Measurements from ENCODE around the gene PRDM4. TPM values are rescaled to one million over a fixed set of nuclear protein-coding genes. Genes with fewer than 3 reads are reported as not detected.
"Not testable (repeated sequence)": the region's sequence is repeated elsewhere in the genome, so short reads cannot be mapped to it uniquely, and the experiment has no call there.

Gene PRDM4
- total and polyA plus RNA-seq, 2 donors (not counting 3 experiments of a cell fraction or from before 2014, with no cell fraction given), result 25.6 to 36.8 TPM

DNA sequence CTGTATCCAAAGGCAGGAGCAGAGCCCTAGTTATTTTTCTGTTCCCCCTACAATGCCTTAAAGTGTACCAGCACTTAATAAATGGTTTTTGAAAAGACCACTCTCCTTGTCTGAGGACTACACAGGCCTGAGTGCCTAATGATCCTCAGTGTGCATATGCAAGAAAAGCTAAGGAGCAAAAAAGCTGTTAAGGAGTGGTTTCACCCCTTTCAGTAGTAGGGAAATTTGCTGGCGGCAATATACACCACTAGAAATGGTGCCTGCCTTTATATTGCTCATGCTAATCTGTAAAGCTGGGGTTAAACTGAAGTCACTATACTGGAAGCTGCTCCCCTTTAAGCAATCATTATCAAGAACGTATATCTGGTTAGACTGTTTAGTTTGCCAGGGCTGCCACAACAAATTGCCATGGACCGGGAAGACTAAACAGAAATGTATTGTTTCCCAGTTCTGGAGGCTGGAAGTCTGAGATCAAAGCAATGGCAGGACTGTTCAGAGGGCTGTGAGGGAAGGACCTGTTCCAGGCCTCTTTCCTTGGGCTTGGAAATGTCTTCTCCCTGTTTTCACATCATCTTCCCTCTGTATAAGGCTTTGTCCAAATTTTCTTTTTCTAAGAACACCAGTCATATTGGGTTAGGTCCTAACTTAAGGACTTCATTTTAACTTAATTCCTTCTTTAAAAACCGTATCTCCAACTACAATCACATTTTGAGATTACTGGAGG lies 30.2 kb downstream of the PRDM4 start:
- dilution Hi-C loops (cut with MboI; ENCODE audit: extremely low pct_ligation_motif_present, low sequenced_read_pairs) (no loop called here), intact Hi-C loops (cut with micrococcal nuclease) (no loop called here)
- Histone ChIP-seq H3K36me3 (ENCODE audit: control insufficient read depth in 2 of 2, extremely low read depth in 1 of 2, insufficient read depth in 2 of 2, low read length in 2 of 2) (peaks cover 8 to 11% of the 10 kb centered on the region in 2 experiments), H3K27ac (ENCODE audit: insufficient read depth, low read depth, low read length) (no peak overlapping the region), H4K20me1 (replicated peaks; ENCODE audit: control insufficient read depth, extremely low read depth, insufficient read depth, low read length) (no peaks in the 10 kb centered on the region), H3K9me3 (replicated peaks; ENCODE audit: control insufficient read depth, insufficient read depth, low read length) (no peaks in the 10 kb centered on the region), H3K9me1 (replicated peaks; ENCODE audit: control insufficient read depth, extremely low read depth, insufficient read depth, low read length) (no peaks in the 10 kb centered on the region), H3K9ac (replicated peaks; ENCODE audit: extremely low read depth, insufficient read depth, low read length) (no peak overlapping the region), H3K4me1 (ENCODE audit: control insufficient read depth, extremely low read depth, insufficient read depth, low read length) (peaks cover 9% of the 10 kb centered on the region), H3K4me3 (replicated peaks in 1 of 3; ENCODE audit: insufficient read depth in 1 of 3, low read depth in 1 of 3, low read length in 3 of 3) (no peak overlapping the region), H3K4me2 (ENCODE audit: insufficient read depth, low read length) (no peak overlapping the region), H2AFZ (ENCODE audit: low read depth, low read length) (no peak overlapping the region), H3K79me2 (ENCODE audit: control insufficient read depth, insufficient read depth, low read length) (no peaks in the 10 kb centered on the region), H3K27me3 (ENCODE audit: control insufficient read depth in 2 of 2, insufficient read depth in 2 of 2, low read length in 2 of 2) (no peaks in the 10 kb centered on the region)
- ChIA-PET POLR2A (no interaction called here), CTCF (no interaction called here)
- no TSS peak for BruUV-seq (replicated peaks)
- no peak for DNase-seq (ENCODE audit: low read depth, low spot score)
- FAIRE-seq, result no peak
- no peak for TF ChIP-seq GATA2 (IDR thresholded peaks at IDR 0.05; ENCODE audit: insufficient read depth, insufficient read length, low read depth, low read length)
- TF ChIP-seq, protein P1, sequence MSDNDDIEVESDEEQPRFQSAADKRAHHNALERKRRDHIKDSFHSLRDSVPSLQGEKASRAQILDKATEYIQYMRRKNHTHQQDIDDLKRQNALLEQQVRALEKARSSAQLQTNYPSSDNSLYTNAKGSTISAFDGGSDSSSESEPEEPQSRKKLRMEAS (IDR thresholded peaks at IDR 0.05; ENCODE audit: insufficient read depth, insufficient read length), result no peak
- TF ChIP-seq, protein P2, sequence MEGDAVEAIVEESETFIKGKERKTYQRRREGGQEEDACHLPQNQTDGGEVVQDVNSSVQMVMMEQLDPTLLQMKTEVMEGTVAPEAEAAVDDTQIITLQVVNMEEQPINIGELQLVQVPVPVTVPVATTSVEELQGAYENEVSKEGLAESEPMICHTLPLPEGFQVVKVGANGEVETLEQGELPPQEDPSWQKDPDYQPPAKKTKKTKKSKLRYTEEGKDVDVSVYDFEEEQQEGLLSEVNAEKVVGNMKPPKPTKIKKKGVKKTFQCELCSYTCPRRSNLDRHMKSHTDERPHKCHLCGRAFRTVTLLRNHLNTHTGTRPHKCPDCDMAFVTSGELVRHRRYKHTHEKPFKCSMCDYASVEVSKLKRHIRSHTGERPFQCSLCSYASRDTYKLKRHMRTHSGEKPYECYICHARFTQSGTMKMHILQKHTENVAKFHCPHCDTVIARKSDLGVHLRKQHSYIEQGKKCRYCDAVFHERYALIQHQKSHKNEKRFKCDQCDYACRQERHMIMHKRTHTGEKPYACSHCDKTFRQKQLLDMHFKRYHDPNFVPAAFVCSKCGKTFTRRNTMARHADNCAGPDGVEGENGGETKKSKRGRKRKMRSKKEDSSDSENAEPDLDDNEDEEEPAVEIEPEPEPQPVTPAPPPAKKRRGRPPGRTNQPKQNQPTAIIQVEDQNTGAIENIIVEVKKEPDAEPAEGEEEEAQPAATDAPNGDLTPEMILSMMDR (IDR thresholded peaks at IDR 0.05; ENCODE audit: extremely low read depth in 1 of 2, insufficient read depth in 1 of 2, low read depth in 1 of 2, low read length in 2 of 2), result no peak

DNA sequence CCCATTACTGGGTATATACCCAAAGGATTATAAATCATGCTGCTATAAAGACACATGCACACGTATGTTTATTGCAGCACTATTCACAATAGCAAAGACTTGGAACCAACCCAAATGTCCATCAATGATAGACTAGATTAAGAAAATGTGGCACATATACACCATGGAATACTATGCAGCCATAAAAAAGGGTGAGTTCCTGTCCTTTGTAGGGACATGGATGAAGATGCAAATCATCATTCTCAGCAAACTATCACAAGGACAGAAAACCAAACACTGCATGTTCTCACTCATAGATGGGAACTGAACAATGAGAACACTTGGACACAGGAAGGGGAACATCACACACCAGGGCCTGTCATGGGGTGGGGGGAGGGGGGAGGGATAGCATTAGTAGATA lies 33.2 kb downstream of the PRDM4 start:
- H2AFZ ChIP-seq (ENCODE audit: low read depth, low read length); H3K79me2 ChIP-seq (ENCODE audit: control insufficient read depth, insufficient read depth, low read length); H3K4me3 ChIP-seq (replicated peaks in 1 of 3; ENCODE audit: insufficient read depth in 1 of 3, low read depth in 1 of 3, low read length in 3 of 3); POLR2A ChIA-PET; intact Hi-C loops (cut with micrococcal nuclease); DNase-seq (ENCODE audit: low read depth, low spot score); H4K20me1 ChIP-seq (replicated peaks; ENCODE audit: control insufficient read depth, extremely low read depth, insufficient read depth, low read length); FAIRE-seq; H3K4me1 ChIP-seq (ENCODE audit: control insufficient read depth, extremely low read depth, insufficient read depth, low read length); CTCF ChIA-PET; H3K27me3 ChIP-seq (ENCODE audit: control insufficient read depth in 2 of 2, insufficient read depth in 2 of 2, low read length in 2 of 2); H3K36me3 ChIP-seq (ENCODE audit: control insufficient read depth in 2 of 2, extremely low read depth in 1 of 2, insufficient read depth in 2 of 2, low read length in 2 of 2); H3K27ac ChIP-seq (ENCODE audit: insufficient read depth, low read depth, low read length); H3K9me3 ChIP-seq (replicated peaks; ENCODE audit: control insufficient read depth, insufficient read depth, low read length); H3K9me1 ChIP-seq (replicated peaks; ENCODE audit: control insufficient read depth, extremely low read depth, insufficient read depth, low read length); dilution Hi-C loops (cut with MboI; ENCODE audit: extremely low pct_ligation_motif_present, low sequenced_read_pairs); BruUV-seq (replicated peaks); H3K4me2 ChIP-seq (ENCODE audit: insufficient read depth, low read length); H3K9ac ChIP-seq (replicated peaks; ENCODE audit: extremely low read depth, insufficient read depth, low read length): not testable (repeated sequence)

DNA sequence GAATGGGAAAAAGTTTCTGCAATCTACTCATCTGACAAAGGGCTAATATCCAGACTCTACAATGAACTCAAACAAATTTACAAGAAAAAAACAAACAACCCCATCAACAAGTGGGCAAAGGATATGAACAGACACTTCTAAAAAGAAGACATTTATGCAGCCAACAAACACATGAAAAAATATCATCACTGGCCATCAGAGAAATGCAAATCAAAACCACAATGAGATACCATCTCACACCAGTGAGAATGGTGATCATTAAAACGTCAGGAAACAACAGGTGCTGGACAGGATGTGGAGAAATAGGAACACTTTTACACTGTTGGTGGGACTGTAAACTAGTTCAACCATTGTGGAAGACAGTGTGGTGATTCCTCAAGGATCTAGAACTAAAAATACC lies 33.6 kb downstream of the PRDM4 start:
- DNase-seq (ENCODE audit: low read depth, low spot score); CTCF ChIA-PET; H3K9me1 ChIP-seq (replicated peaks; ENCODE audit: control insufficient read depth, extremely low read depth, insufficient read depth, low read length); H3K4me2 ChIP-seq (ENCODE audit: insufficient read depth, low read length); intact Hi-C loops (cut with micrococcal nuclease); H2AFZ ChIP-seq (ENCODE audit: low read depth, low read length); H3K36me3 ChIP-seq (ENCODE audit: control insufficient read depth in 2 of 2, extremely low read depth in 1 of 2, insufficient read depth in 2 of 2, low read length in 2 of 2); dilution Hi-C loops (cut with MboI; ENCODE audit: extremely low pct_ligation_motif_present, low sequenced_read_pairs); BruUV-seq (replicated peaks); H3K4me3 ChIP-seq (replicated peaks in 1 of 3; ENCODE audit: insufficient read depth in 1 of 3, low read depth in 1 of 3, low read length in 3 of 3); POLR2A ChIA-PET; H3K79me2 ChIP-seq (ENCODE audit: control insufficient read depth, insufficient read depth, low read length); H3K27ac ChIP-seq (ENCODE audit: insufficient read depth, low read depth, low read length); H3K9ac ChIP-seq (replicated peaks; ENCODE audit: extremely low read depth, insufficient read depth, low read length); H3K27me3 ChIP-seq (ENCODE audit: control insufficient read depth in 2 of 2, insufficient read depth in 2 of 2, low read length in 2 of 2); H4K20me1 ChIP-seq (replicated peaks; ENCODE audit: control insufficient read depth, extremely low read depth, insufficient read depth, low read length); H3K9me3 ChIP-seq (replicated peaks; ENCODE audit: control insufficient read depth, insufficient read depth, low read length); H3K4me1 ChIP-seq (ENCODE audit: control insufficient read depth, extremely low read depth, insufficient read depth, low read length); FAIRE-seq: not testable (repeated sequence)
